ENCODE data around the gene CEBPG.

Gene CEBPG

GRCh38 chr19:33350538-33351309 is 22.8 kb upstream of the CEBPG start:
- TF ChIP-seq CTCF (IDR thresholded peaks at IDR 0.05; ENCODE audit: insufficient read depth, low read length, poor library complexity, severe bottlenecking) = no peak
- DNase-seq (ENCODE audit: extremely low read depth, insufficient read length) = no peak
- Histone ChIP-seq H3K27me3 (replicated peaks; ENCODE audit: control insufficient read depth, insufficient read depth, low read length) (no peaks in the 10 kb centered on the region; the same call in 1 of the 2 replicates), H3K4me3 (replicated peaks; ENCODE audit: low read depth, low read length) (no peak overlapping the region), H3K36me3 (ENCODE audit: control insufficient read depth, insufficient read depth, low read length) (no peaks in the 10 kb centered on the region)

- H3K4me3 ChIP-seq (replicated peaks; ENCODE audit: low read depth, low read length) = no peak overlapping the region
- no peak for DNase-seq (ENCODE audit: extremely low read depth, insufficient read length)
- H3K27me3 ChIP-seq (replicated peaks; ENCODE audit: control insufficient read depth, insufficient read depth, low read length) = no peaks in the 10 kb centered on the region
- H3K36me3 ChIP-seq (ENCODE audit: control insufficient read depth, insufficient read depth, low read length) = no peaks in the 10 kb centered on the region
- no peak for TF ChIP-seq CTCF (IDR thresholded peaks at IDR 0.05; ENCODE audit: insufficient read depth, low read length, poor library complexity, severe bottlenecking)
Measured at GRCh38 chr19:33355535-33355934, 18.0 kb upstream of the CEBPG start.

DNA sequence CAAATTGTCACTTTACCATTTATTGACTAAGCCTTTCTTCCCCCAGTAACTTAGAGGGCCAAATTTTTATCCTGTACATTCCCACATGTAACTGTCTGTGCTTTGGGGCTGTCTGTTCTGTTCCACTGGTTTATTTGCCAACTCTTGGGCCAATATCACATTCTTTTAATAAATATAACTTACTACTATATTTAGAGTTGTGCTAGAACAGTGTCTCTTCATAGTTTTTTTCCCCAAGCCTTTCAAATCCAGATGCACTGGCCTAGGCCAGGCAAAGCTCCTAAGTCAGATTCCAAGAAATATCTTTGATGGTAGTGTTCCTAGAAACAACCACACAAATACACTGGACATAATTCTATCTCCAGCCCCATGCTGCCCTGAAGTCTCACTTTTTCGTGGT is 16.0 kb upstream of the CEBPG start:
- Histone ChIP-seq H3K36me3 (ENCODE audit: control insufficient read depth, insufficient read depth, low read length) (no peaks in the 10 kb centered on the region), H3K27me3 (replicated peaks; ENCODE audit: control insufficient read depth, insufficient read depth, low read length) (no peaks in the 10 kb centered on the region), H3K4me3 (replicated peaks; ENCODE audit: low read depth, low read length) (no peak overlapping the region)
- no peak for TF ChIP-seq CTCF (IDR thresholded peaks at IDR 0.05; ENCODE audit: insufficient read depth, low read length, poor library complexity, severe bottlenecking)
- DNase-seq (ENCODE audit: extremely low read depth, insufficient read length) = no peak

DNA sequence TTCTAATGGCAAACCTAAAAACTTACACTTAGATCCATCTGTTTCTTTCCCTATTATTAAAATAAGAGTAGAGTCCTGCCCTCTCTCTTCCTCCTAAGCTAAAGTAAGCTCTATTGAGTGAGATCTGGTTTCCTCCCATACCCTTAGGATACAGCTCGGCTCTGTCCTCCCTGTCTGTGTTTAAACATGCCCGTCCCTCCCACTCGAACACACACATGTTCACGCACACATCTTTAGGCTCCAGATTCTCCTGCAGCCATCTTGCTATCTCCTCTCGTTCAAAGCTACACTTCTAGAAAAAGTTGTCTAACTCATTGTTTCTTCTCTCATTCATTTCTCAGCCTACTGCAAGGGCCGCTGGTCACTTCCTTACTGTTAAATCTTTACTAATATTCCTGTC is 15.1 kb upstream of the CEBPG start:
- H3K27me3 ChIP-seq (replicated peaks; ENCODE audit: control insufficient read depth, insufficient read depth, low read length) = no peaks in the 10 kb centered on the region; the same call in 1 of the 2 replicates
- DNase-seq (ENCODE audit: extremely low read depth, insufficient read length) = no peak
- H3K36me3 ChIP-seq (ENCODE audit: control insufficient read depth, insufficient read depth, low read length) = no peaks in the 10 kb centered on the region
- no peak for TF ChIP-seq CTCF (IDR thresholded peaks at IDR 0.05; ENCODE audit: insufficient read depth, low read length, poor library complexity, severe bottlenecking)
- no peak overlapping the region for H3K4me3 ChIP-seq (replicated peaks; ENCODE audit: low read depth, low read length)

GRCh38 chr19:33359581-33359980 is 13.9 kb upstream of the CEBPG start:
- no peak for DNase-seq (ENCODE audit: extremely low read depth, insufficient read length)
- no peak for TF ChIP-seq CTCF (IDR thresholded peaks at IDR 0.05; ENCODE audit: insufficient read depth, low read length, poor library complexity, severe bottlenecking)
- H3K27me3 ChIP-seq (replicated peaks; ENCODE audit: control insufficient read depth, insufficient read depth, low read length) = no peaks in the 10 kb centered on the region; the same call in 1 of the 2 replicates

More at GRCh38 chr19:33359581-33359980, 13.9 kb upstream of the CEBPG start:
- H3K4me3 ChIP-seq (replicated peaks; ENCODE audit: low read depth, low read length) = no peak overlapping the region
- no peaks in the 10 kb centered on the region for H3K36me3 ChIP-seq (ENCODE audit: control insufficient read depth, insufficient read depth, low read length)

Data from GM06990 (cell line).